HEK293 (cell line): ENCODE results near the gene SETD2.
"Not testable (repeated sequence)": the region's sequence is repeated elsewhere in the genome, so short reads cannot be mapped to it uniquely, and the experiment has no call there.

Source experiments
- ZBTB8A ChIP-seq: fragments of 450-650 bp; formaldehyde crosslinking; IDR thresholded peaks from 2 replicates; pipeline ENCODE4 v1.5.1; 2016; ENCODE audit warnings: missing biosample characterization, missing genetic modification characterization
- ZFP37 ChIP-seq: fragments of 450-650 bp; formaldehyde crosslinking; IDR thresholded peaks from 2 replicates; pipeline ENCODE4 v1.5.1; 2016; ENCODE audit warnings: missing biosample characterization, missing genetic modification characterization
- ZNF792 ChIP-seq: fragments of 450-650 bp; formaldehyde crosslinking; IDR thresholded peaks from 2 replicates; pipeline ENCODE4 v1.5.1; 2016; ENCODE audit warnings: missing biosample characterization, missing genetic modification characterization
- TF ChIP-seq, protein P1 (sequence below): fragments of 450-650 bp; formaldehyde crosslinking; IDR thresholded peaks from 2 replicates; pipeline ENCODE4 v1.5.1; 2016; ENCODE audit warnings: missing biosample characterization, missing genetic modification characterization

DNA sequence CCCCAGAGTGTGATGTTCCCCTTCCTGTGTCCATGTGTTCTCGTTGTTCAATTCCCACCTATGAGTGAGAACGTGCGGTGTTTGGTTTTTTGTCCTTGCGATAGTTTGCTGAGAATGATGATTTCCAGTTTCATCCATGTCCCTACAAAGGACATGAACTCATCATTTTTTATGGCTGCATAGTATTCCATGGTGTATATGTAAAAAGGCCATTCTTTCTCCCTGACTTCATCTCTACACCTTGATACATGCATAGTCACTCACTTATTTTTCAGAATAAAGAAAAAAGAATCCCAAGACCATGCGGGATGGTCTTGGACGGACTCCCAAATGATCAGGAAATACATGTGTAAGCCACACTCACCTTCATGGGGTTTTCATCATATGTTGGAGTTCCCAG is 126.6 kb downstream of the SETD2 start:
- TF ChIP-seq ZFP37; ZNF792 (tag by site-specific recombination); ZBTB8A (tag by site-specific recombination): not testable (repeated sequence)
- TF ChIP-seq, protein P1, sequence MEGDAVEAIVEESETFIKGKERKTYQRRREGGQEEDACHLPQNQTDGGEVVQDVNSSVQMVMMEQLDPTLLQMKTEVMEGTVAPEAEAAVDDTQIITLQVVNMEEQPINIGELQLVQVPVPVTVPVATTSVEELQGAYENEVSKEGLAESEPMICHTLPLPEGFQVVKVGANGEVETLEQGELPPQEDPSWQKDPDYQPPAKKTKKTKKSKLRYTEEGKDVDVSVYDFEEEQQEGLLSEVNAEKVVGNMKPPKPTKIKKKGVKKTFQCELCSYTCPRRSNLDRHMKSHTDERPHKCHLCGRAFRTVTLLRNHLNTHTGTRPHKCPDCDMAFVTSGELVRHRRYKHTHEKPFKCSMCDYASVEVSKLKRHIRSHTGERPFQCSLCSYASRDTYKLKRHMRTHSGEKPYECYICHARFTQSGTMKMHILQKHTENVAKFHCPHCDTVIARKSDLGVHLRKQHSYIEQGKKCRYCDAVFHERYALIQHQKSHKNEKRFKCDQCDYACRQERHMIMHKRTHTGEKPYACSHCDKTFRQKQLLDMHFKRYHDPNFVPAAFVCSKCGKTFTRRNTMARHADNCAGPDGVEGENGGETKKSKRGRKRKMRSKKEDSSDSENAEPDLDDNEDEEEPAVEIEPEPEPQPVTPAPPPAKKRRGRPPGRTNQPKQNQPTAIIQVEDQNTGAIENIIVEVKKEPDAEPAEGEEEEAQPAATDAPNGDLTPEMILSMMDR, result not testable (repeated sequence)
